ENCODE measurements around the gene NT5M.
"Not testable (repeated sequence)": the region's sequence is repeated elsewhere in the genome, so short reads cannot be mapped to it uniquely, and the experiment has no call there.

The NT5M gene

DNA sequence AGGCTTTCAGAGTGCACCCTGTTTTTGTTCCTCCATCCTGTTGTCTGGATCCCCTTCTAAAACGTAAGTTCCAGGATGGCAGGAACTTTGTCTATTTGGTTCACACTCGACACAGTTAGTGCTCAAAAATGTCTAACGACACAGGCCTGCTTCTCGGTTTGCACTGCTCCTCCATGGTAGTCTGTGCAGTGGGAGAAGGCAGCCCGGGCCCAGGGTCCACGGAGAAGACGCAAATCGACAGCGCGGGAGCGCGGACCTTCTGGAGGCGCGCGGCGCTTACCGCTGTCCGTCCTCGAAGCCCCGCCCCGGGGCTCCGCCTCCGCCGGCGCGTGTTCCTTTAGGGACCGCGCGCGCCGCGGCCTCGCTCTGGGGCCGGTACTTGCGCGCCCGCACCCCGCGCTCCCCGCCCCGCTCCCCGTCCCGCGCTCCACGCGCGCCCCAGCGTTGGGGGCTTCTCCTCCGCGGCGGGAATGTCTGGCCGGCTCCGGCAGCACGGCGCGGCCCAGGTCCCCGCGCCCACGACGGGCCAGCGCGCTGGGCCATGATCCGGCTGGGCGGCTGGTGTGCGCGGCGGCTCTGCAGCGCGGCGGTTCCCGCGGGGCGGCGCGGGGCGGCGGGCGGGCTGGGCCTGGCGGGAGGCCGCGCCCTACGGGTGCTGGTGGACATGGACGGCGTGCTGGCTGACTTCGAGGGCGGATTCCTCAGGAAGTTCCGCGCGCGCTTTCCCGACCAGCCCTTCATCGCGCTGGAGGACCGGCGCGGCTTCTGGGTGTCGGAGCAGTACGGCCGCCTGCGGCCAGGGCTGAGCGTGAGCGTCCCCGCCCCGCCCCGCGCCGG is at the start of gene NT5M:
Gene NT5M (plus strand): TSS at position 364 of the 837 bp plus-strand sequence. CDS start 178 bp downstream, at position 542.
- peak; percentile 74 for DNase-seq (ENCODE audit: low spot score)

DNA sequence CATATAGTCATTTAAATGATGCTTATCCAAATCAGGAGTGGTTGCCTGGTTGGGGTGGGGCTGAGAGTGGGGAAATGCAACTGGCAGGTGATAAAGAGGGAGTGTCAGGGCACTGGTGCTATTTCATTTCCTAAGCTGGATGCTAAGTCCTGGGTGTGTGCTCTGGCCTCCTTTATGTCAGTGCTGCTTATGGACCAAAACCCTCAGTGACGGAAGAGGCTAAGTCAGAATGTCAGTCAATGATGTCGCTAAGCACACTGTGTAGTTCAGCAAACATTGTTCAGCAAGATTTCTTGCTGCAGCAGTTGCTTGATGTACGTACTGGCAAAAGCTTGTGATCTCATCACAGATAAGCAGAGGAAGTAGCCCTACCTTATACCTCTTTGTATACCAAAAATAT is 49.8 kb upstream of the NT5M start:
- no peak for DNase-seq (ENCODE audit: low spot score)

DNA sequence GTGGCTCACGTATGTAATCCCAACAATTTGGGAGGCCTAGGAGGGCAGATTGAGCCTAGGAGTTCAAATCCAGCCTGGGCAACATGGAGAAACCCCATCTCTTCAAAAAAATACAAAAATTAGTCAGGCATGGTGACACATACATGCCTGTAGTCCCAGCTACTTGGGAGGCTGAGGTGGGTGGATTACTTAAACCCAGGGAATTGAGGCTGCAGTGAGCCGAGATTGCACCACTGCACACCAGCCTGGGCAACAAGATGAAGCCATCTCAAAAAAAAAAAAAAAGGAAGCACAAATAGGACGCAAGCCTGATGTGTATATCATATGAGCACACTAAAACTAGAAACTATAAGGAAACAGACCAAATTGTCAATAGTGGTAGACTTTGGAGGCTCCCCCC is 49.1 kb upstream of the NT5M start:
- DNase-seq (ENCODE audit: low spot score) = no peak

DNA sequence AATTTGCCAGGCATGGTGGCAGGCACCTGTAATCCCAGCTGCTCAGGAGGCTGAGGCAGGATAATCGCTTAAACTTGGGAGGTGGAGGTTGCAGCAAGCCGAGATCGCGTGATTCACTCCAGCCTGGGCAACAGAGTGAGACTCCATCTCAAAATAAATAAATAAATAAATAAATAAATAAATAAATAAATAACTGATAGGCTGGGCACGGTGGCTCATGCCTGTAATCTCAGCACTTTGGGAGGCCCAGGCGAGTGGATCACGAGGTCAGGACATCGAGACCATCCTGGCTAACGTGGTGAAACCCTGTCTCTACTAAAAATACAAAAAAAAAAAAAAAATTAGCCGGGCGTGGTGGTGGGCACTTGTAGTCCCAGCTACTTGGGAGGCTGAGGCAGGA is 47.5 kb upstream of the NT5M start:
- not testable (repeated sequence) for DNase-seq (ENCODE audit: low spot score)

DNA sequence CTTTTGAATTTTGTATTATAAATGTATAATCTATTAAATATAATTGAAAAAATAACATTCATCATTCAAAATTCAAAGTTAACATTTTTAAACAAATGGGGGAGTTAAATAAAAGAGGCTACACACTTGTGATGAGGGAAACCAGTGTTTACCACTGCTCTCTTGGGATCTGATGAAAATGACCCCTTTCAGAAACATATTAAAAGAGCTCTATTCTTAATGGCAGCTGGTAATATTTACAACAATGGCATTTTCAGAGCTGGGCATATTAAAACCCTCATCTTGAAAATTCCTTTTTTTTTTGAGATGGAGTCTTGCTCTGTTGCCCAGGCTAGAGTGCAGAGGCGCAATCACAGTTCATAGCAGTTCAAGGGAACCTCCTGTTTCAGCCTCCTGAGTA is 46.9 kb upstream of the NT5M start:
- no peak for DNase-seq (ENCODE audit: low spot score)

DNA sequence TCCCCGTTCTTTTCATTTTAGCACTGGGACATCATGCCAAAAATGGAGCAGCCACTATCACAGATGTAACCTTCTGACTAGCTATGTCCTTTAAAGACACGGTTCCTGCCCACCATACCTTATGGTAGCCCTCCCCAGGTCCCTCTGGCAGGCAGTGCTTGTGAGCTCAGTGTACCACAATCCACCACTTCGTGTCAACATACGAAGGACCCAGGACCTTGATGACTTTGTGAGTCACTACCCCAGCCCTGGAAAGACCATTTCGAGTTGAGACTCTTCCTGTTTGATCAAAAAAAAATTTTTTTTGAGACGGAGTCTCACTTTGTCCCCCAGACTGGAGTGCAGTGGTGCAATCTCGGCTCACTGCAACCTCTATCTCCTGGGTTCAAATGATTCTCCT is 45.2 kb upstream of the NT5M start:
- no peak for DNase-seq (ENCODE audit: low spot score)

DNA sequence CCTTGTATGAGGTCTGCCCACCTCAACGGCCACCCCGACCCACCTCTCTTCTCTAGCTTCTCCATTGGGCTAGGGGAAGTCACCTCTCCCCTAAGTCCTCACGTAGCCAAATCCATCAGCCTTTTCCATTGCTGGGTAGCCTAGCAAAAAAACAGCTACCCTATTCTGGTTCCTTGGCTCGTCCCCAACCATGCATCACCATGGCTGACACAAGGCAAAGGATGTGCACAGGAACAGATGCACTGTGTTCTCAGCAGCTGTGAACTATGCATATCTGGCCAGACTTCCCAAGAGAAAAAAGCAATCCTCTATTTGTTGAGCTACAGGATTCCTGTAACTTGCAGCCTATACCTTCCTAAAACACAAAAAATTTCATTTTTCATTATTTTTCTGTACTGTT is 44.2 kb upstream of the NT5M start:
- DNase-seq (ENCODE audit: low spot score) = no peak

DNA sequence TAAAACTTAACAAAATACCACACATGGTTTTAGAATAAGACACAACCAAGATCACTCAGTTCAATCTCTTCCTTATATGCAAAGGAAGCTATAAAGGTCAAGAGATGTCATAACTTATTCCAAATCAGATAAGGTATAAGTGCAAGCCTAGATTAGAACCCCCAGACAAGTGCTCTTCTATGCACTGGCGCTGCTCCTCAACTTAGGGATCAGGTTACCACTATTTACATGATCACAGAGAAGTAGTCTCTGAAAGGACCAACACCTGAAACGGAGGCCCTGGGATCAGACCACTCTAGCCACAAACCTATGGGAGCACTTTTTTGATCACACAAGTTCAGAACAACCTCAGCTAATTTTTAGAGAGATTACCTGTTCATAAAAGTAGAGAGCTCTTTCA is 38.7 kb upstream of the NT5M start:
- DNase-seq (ENCODE audit: low spot score) = no peak

DNA sequence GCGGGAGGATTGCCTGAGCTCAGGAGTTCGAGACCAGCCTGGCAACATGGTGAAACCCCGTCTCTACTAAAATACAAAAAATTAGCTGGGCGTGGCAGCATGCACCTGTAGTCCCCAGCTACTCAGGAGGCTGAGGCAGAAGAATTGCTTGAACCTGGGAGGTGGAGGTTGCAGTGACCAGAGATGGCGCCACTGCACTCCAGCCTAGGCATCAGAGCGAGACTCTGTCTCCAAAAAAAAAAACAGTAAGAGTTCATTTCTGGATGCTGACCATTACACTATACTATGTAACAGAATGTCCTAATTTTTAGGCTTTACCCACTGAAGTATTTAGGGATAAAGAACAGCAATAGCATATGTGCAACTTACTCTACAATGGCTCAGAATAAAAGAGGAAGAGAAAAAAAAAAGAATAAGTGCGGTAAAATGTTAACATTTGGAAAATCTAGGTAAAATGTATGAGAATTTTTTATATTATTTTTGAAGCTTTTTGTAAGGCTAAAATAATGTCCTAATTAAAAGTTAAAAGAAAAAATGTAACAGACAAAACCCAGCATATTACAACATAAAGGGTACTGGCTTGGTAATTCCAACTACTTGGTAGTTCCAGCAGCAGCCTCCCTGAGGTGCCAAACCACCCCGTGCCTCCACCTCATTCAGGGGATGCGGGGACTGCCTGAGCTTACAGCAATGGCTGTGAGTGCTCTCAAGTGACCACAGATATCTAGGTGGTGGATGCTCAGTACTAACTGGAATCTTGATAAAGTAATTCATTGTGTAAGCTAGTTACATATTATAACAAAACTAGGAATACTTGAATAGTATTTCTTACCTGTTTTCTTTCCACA is 33.0 kb upstream of the NT5M start:
- no peak for DNase-seq (ENCODE audit: low spot score)

DNA sequence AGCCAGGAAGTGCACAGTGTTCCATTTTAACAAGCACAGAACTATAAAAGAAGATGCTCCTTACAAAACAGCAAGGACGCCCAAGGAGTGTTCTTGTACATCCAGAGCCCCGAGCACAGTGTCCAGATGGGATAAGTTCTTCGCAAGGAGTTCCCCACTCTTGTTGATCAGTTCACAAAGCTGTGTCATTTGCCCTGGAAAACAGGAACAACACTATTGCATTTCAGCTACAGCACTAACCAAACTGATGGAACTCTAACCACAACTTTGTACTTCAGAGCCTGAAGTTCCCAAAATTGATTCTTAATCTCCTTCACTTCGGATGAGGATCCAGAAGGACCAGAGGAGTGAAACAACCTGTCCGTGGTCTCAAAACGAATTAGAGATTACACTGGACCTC is 27.2 kb upstream of the NT5M start:
- no peak for DNase-seq (ENCODE audit: low spot score)

DNA sequence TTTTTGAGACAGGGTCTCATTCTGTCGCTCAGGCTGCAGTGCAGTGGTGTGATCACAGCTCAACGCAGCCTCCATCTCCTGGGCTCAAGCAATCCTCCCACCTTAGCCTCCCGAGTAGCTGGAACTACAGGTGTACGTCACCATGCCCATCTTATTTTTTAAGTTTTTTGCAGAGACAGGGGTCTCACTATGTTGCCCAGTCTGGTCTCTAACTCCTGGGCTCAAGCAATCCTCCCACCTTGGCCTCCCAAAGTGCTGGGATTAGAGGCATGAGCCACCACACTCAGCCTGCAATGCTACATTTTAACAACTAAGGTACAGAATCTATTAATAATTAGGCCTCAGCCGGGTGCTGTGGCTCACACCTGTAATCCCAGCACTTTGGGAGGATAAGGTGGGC is 25.7 kb upstream of the NT5M start:
- DNase-seq (ENCODE audit: low spot score) = not testable (repeated sequence)

DNA sequence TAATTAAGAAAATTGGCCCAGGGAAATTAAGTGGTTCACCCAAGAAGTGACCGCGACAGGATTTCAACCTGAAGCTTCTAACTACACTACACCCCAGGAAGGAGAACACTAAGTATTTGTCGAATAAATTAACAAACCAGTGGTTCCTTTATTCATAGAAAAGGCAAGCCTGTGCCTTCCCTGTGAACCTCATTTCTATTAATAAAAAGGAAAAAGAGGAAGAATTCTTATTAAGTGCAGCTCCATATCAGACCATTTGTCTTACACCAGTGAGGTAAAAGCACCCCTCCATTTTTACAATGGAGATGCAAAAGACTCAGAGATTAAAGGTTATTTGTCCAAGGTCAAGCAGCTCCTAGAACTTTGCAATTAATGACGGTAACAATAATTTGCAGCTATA is 23.9 kb upstream of the NT5M start:
- DNase-seq (ENCODE audit: low spot score) = no peak

DNA sequence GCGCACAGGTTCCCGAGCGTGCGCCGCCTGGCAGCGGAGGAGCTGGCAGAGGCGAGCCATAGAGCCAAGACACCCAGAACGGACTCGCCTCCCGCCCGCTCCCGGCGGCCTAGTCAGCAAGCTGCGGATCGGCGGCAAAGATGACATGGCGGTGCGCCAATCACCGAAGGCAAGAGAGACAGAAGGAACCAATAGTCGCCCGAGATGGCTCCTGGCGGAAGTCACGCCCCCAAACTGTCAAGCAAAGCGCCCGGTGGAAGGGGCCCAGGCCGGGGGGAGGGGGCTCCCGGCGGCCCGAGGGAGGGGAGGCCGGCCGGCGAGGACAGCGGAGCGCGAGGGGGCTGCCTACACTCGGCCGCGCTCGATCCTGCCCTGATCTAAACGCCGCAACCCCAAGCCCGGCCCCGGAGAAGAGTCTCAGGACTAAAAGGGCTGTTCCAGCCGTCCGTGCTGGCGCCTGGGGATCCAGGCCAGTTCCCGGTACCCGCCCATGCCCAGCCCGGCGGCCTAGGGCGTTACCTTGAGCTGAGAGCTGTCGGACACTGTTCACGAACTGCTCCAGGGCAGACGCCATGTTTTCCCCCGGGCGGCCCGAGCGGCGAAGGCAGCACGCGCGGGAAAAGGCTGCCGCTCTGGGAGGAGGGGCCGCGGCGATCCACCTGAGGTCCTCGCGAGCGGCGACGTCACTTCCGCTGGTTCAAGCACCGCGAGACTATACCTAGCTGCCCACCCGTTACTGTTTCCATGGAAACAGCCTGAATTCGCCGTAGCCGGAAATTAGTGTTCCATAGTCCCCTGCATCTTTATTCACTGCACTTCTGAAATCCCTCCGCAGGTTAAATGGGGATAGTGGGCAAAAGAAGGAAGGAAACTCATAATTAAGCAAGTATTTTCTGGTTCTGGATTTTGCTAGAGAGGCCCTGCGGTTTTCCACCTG is 22.3 kb upstream of the NT5M start, which contains the start of gene COPS3:
Gene COPS3 (minus strand): TSS at position 634 of the 937 bp plus-strand sequence. CDS start 60 bp downstream, at position 574.
- DNase-seq (ENCODE audit: low spot score) = peak; percentile 91

DNA sequence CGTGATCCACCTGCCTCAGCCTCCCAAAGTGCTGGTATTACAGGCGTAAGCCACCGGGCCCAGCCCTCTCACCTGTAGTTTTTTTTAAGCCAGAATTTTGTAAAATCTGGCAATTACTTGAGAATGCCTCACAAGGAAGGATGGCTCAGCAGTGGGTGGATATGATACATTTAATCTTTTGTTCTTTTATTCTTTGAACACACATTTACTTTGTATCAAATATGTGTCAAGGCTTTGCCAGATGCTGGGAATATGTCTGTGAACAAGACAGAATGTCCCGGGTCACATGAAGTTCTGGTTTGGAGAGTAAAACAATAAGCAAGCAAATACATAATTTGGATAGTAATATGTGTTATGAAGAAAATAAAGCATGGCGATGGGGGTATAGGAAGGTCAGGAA is 17.2 kb upstream of the NT5M start:
- DNase-seq (ENCODE audit: low spot score) = no peak

DNA sequence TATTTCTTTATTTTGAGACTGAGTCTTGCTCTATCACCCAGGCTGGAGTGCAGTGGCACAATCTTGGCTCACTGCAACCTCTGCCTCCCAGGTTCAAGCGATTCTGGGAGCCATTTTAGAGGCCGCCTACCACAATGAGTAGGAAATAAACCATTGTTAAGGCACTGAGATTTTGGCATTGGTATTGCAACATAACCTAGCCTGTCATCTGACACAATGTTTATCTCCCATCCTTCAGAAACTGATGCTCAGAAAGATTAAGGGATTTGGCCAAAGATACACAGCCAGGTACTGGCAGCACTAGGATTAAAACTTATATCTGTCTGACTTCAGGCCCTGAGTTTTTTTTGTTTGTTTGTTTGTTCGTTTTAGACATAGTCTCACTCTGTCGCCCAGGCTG is 14.1 kb upstream of the NT5M start:
- DNase-seq (ENCODE audit: low spot score) = no peak

DNA sequence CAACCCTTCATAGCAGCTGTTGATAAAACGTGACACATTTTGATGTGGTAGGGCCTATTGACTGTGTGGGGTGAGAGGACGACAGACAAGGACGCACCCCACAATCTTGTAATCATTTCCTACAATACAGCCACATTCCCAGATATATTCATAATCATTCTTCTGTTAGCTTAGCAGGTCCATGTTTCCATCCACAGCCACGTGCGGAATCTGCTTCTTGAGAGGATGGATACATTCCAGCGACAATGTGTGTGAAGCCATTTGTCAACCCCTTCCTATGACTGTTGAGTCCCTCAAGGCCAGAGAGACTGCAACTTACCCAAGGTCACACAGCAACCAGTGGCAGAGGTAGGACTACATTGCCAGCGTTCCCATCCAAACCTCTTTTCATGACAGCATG is 13.5 kb upstream of the NT5M start:
- no peak for DNase-seq (ENCODE audit: low spot score)

DNA sequence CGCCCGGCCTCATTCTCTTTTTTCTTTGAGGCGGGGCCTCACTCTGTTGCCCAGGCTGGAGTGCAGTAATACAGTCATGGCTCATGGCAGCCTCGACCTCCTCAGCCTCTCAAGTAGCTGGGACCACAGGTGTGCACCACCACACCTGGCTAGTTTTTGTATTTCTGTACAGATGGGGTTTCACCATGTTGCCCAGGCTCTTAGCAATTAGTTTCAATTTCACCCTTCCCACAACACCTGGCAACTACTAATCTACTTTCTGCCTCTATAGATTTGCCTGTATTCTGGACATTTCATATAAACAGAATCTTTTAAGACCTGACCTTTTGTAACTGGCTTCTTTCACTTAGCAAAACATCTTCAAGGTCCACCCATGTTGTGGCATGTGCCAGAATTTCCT is 8.0 kb upstream of the NT5M start:
- DNase-seq (ENCODE audit: low spot score) = no peak

DNA sequence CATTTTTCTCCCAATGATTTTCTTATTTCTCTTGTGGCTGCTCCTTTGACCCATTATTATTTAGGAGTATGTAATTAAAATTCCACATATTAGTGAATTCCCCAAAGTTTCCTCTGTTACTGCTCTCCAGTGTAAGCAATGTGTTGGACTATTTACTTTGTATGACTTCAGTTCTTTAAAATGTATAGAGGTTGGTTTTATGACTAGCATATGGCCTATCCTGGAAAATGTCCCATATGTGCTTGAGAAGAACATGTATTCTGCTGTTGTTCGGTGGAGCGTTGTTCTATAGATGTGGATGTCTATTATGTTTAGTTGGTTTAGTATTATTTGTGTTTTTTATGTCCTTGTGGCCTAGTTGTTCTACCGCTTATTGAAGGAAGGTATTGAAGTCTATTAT is 6.0 kb upstream of the NT5M start:
- DNase-seq (ENCODE audit: low spot score) = no peak

DNA sequence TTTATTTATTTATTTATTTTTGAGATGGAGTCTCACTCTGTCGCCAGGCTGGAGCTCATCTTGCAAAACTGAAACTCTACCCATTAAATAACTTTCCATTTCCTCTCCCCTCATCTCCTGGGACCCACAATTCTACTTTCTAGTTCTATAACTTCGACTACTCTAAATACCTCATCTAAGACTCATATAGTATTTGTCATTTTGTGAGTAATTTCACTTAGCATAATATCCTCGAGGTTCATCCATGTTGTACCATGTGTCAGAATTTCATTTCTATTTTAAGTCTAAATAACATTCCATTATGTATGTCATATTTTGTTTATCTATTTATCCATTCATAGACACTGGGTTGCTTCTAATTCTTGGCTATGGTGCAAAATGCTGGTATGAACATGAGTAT is 5.1 kb upstream of the NT5M start:
- no peak for DNase-seq (ENCODE audit: low spot score)

DNA sequence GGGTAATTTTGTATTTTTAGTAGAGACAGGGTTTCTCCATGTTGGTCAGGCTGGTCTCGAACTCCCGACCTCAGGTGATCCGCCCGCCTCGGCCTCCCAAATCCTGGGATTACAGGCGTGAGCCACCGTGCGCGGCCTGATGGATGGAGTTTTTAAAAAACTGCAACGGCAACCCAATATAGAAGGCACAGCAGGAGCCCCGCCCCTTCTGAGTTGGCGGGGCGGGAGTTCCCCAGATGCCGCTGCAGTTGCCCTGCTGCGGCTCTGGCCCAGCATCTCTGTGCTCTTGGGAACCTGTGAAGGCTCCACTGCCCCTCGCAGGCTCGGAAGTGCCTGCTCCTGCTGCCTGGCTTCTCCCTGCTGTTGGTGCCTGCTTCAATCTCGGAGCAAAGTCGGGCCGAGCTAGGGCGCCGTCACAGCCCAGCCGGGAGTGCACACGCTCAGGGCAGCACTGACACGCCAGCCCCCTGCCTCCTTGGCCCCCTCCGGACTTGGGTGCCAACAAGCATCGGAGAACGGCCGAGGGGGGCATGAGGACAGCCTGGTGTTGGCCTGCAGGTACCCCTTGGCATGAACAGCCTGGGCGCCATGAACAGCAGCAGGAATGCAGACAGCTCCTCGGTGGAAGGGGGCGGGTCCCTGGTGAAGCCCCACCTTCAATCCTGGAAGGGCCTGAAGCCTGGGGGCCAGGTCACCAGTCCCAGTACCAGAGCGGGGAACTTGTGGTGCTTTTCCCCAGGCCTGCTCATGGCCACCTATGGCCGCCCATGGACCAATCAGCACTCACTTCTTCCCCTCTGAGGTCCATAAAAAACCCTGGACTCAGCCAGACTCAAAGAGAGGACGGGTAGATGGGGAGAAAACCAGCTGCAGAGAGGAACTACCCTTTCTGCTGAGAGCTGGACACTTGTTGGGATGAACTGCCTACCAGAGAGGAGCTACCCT is 2.3 kb upstream of the NT5M start:
- DNase-seq (ENCODE audit: low spot score) = peak; percentile 66

DNA sequence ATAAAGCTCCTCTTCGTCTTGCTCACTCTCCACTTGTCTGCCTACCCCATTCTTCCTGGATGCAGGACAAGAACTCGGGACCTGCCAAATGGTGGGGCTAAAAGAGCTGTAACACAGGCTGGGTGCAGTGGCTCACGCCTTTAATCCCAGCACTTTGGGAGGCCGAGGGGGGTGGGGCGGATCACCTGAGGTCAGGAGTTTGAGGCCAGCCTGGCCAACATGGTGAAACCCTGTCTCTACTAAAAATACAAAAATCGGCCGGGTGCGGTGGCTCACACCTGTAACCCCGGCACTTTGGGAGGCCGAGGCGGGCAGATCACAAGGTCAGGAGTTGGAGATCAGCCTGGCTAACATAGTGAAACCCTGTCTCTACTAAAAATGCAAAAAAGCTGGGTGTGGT is 1.5 kb upstream of the NT5M start:
- DNase-seq (ENCODE audit: low spot score) = not testable (repeated sequence)
